ENCODE results near the gene SLC27A5. TPM values are rescaled to one million over a fixed set of nuclear protein-coding genes. Genes with fewer than 3 reads are reported as not detected.

SLC27A5 gene
- total RNA-seq, 1 donor from 2014 or later, result 4.7 TPM

DNA sequence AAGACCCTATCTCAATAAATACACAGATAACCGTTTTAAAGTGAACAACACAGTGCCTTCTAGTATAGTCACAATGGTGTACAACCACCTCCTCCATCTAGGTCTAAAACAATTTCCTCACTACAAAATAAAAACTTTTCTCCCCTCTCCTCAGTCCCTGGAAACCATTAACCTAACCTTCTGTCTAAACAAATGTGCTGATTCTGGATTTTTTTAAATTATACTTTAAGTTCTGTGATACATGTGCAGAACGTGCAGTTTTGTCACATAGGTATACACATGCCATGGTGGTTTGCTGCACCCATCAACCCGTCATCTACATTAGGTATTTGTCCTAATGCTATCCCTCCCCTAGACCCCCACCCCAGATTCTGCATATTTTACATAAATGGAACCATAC is 17.6 kb upstream of the SLC27A5 start:
- Mint-ChIP-seq H3K36me3 (ENCODE audit: low read depth, unreplicated experiment) (no peaks in the 10 kb centered on the region), H3K9me3 (ENCODE audit: unreplicated experiment) (no peaks in the 10 kb centered on the region), H3K27ac (ENCODE audit: unreplicated experiment) (no peak overlapping the region), H3K27me3 (ENCODE audit: unreplicated experiment) (peaks cover 9% of the 10 kb centered on the region), H3K4me3 (ENCODE audit: unreplicated experiment) (no peak overlapping the region), H3K4me1 (ENCODE audit: unreplicated experiment) (no peaks in the 10 kb centered on the region)
- TF ChIP-seq, protein P1, sequence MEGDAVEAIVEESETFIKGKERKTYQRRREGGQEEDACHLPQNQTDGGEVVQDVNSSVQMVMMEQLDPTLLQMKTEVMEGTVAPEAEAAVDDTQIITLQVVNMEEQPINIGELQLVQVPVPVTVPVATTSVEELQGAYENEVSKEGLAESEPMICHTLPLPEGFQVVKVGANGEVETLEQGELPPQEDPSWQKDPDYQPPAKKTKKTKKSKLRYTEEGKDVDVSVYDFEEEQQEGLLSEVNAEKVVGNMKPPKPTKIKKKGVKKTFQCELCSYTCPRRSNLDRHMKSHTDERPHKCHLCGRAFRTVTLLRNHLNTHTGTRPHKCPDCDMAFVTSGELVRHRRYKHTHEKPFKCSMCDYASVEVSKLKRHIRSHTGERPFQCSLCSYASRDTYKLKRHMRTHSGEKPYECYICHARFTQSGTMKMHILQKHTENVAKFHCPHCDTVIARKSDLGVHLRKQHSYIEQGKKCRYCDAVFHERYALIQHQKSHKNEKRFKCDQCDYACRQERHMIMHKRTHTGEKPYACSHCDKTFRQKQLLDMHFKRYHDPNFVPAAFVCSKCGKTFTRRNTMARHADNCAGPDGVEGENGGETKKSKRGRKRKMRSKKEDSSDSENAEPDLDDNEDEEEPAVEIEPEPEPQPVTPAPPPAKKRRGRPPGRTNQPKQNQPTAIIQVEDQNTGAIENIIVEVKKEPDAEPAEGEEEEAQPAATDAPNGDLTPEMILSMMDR (IDR thresholded peaks at IDR 0.05; ENCODE audit: unreplicated experiment), result no peak
- no peak for DNase-seq (ENCODE audit: low spot score)

GRCh38 chr19:58522709-58523108 is 10.9 kb upstream of the SLC27A5 start:
- DNase-seq (ENCODE audit: low spot score), result no peak
- no peak overlapping the region for H3K4me3 Mint-ChIP-seq (ENCODE audit: unreplicated experiment)
- peaks cover 25% of the 10 kb centered on the region for H3K4me1 Mint-ChIP-seq (ENCODE audit: unreplicated experiment)
- H3K27ac Mint-ChIP-seq (ENCODE audit: unreplicated experiment), result peak overlapping the region; percentile 37
- TF ChIP-seq, protein P1 (IDR thresholded peaks at IDR 0.05; ENCODE audit: unreplicated experiment), result no peak
- peaks cover 14% of the 10 kb centered on the region for H3K36me3 Mint-ChIP-seq (ENCODE audit: low read depth, unreplicated experiment)
- H3K27me3 Mint-ChIP-seq (ENCODE audit: unreplicated experiment), result peaks cover 19% of the 10 kb centered on the region
- no peaks in the 10 kb centered on the region for H3K9me3 Mint-ChIP-seq (ENCODE audit: unreplicated experiment)

GRCh38 chr19:58521651-58522050 is 9.9 kb upstream of the SLC27A5 start:
- Mint-ChIP-seq H3K27ac (ENCODE audit: unreplicated experiment) (no peak overlapping the region), H3K36me3 (ENCODE audit: low read depth, unreplicated experiment) (peaks cover 14% of the 10 kb centered on the region), H3K4me3 (ENCODE audit: unreplicated experiment) (peak overlapping the region; percentile 62), H3K4me1 (ENCODE audit: unreplicated experiment) (peaks cover 25% of the 10 kb centered on the region), H3K27me3 (ENCODE audit: unreplicated experiment) (peaks cover 15% of the 10 kb centered on the region), H3K9me3 (ENCODE audit: unreplicated experiment) (no peaks in the 10 kb centered on the region)
- TF ChIP-seq, protein P1 (IDR thresholded peaks at IDR 0.05; ENCODE audit: unreplicated experiment), result no peak
- no peak for DNase-seq (ENCODE audit: low spot score)

DNA sequence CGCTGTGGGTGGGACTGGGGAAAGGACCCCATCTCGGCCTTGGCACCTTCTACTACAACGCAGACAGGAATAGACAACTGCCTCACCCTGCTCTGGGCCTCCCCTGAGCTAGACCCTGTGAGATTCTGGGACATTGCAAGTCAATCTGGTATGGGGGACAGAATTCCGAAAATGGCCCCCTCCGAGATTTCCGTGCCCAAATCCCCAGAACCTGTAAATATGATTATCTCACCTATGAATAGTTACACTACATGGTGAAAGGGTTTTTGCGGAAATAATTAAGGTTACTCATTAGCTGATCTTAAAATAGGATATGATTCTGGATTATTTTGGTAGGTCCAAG is 8.4 kb upstream of the SLC27A5 start:
- Mint-ChIP-seq H3K4me3 (ENCODE audit: unreplicated experiment) (peak overlapping the region; percentile 97), H3K9me3 (ENCODE audit: unreplicated experiment) (no peaks in the 10 kb centered on the region)

More for the DNA sequence above, 8.4 kb upstream of the SLC27A5 start:
- Mint-ChIP-seq H3K27ac (ENCODE audit: unreplicated experiment) (peak overlapping the region; percentile 99), H3K4me1 (ENCODE audit: unreplicated experiment) (peaks cover 29% of the 10 kb centered on the region), H3K27me3 (ENCODE audit: unreplicated experiment) (peaks cover 22% of the 10 kb centered on the region), H3K36me3 (ENCODE audit: low read depth, unreplicated experiment) (peaks cover 21% of the 10 kb centered on the region)
- DNase-seq (ENCODE audit: low spot score), result no peak
- TF ChIP-seq, protein P1 (IDR thresholded peaks at IDR 0.05; ENCODE audit: unreplicated experiment), result no peak

All from endothelial cell (in vitro differentiated cells).